Neural progenitor cell (in vitro differentiated cells): ENCODE measurements around the gene CEP295NL.

ENCODE experiments used
- CTCF ChIP-seq: fragments of 200-600 bp; sonication (generic); IDR thresholded peaks from 2 replicates; pipeline ENCODE4 v1.5.1; 2017; ENCODE audit warnings: antibody characterized with exemption, mild to moderate bottlenecking
- EZH2 ChIP-seq: fragments of 200-600 bp; sonication (generic); IDR thresholded peaks from 2 replicates; pipeline ENCODE4 v1.6.1; 2017; ENCODE audit warnings: antibody characterized with exemption, mild to moderate bottlenecking, moderate library complexity
- EZH2phosphoT487 ChIP-seq: fragments of 200-600 bp; sonication (generic); IDR thresholded peaks from 2 replicates; pipeline ENCODE4 v1.6.1; 2017; ENCODE audit warnings: antibody characterized with exemption

DNA sequence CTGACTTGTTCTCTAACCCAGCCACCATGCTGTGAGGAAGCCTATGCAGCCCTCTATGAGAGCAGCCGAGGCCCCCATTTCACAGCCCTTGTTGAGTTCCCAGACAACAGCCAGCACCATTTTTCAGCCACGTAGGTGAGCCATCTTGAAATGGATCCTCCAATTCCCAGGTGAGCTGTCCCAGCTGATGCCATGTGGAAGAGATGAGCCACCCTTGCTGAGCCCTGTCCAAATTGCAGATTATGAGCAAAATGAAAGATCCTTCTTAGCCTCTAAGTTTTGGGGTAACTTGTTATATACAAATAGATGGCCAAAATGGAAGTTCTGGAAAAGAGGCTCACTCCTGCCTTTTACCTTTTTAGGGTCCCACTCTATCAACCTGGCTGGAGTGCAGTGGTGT, 47.9 kb upstream of the CEP295NL start:
- TF ChIP-seq CTCF: no peak
- TF ChIP-seq EZH2: no peak
- no peak for TF ChIP-seq EZH2phosphoT487
